Measurements from ENCODE around the gene MCRIP2. TPM values are rescaled to one million over a fixed set of nuclear protein-coding genes. Genes with fewer than 3 reads are reported as not detected.

MCRIP2 gene
- total RNA-seq, 2 experiments from 2014 or later = 17.3 to 20.2 TPM

DNA sequence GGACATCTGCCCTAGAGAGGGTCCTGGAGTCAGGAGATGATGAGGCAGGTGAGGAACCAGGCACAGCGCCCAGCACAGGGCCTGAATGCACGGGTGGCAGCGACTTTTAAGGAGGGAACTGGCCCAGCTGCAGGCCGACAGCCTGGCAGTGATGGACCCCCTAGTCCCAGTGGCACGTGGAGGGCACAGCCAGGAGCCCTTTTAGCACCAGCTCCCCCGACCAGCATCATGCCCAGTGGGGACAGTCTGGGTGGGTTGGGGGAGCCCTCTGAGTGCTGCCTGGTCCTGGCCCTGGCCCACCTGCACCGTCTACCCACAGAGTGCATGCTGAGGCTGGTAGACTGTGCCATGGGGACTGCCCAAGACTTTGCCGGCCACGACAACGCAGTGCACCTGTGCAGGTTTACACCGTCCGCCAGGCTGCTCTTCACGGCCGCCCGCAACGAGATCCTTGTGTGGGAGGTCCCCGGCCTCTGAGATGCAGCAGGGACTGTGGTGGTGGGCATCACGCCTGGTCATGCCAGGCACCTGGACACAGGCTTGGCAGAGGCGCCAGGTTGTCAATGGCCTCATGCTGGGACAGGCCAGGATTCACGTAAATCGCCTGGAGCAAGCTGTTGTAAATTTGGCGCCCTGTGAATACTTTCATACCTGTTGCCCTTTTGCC is 25.6 kb downstream of the MCRIP2 start:
- peaks cover 2% of the 10 kb centered on the region for H3K36me3 Mint-ChIP-seq (ENCODE audit: low read depth)
- H3K9me3 Mint-ChIP-seq = no peaks in the 10 kb centered on the region
- peak overlapping the region; percentile 89 for H3K27ac Mint-ChIP-seq
- H3K4me3 Mint-ChIP-seq = peak overlapping the region; percentile 80
- H3K27me3 Mint-ChIP-seq = no peaks in the 10 kb centered on the region
- no peak for DNase-seq
- peaks cover 6% of the 10 kb centered on the region for H3K4me1 Mint-ChIP-seq
- CTCF ChIA-PET = interaction anchor here (0.6 to 2.9 kb wide), 12 partner anchors 10 to 34 kb away, joined by 3 to 13 read pairs (median 4); partner anchors contain the start of genes STUB1, WDR24 and WDR90
- POLR2A ChIA-PET = interaction anchor here (0.6 kb wide), 1 partner anchor 13 kb away, joined by 3 read pairs; the partner anchor contains the start of gene STUB1

DNA sequence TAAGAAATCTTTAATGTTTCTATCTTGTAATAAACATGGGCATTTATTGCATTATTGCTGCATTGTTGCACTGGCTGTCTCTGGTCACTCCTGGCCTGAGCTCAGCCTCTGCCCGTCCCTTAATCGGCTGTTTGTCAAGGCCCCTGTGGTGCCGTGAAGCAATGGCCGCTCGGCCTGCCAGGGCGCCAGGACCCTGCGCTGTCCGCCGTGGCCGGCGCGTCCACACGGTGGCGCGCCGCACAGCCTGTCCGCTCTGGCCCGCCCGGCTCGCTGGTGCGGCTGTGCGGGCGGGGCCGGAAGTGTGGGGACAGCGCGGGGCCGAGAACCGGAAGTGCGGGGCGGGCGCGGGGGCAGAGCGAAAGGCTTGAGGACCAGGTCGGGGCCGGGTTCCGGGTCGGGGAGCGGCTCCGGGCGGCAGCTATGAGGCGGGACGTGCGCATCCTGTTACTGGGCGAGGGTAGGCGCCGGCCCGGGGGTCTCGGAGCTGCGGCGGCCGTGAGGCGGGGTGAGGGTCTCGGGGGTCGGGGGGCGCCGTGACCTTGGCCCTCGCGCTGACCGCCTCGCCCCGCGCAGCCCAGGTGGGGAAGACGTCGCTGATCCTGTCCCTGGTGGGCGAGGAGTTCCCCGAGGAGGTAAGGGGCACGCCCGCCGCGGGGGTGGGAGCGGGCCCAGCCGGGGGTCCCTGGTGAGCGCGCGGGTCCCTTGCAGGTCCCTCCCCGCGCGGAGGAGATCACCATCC is 26.3 kb downstream of the MCRIP2 start, which contains the start of gene RHOT2:
RHOT2 (plus strand) TSS at position 353 of the 739 bp plus-strand sequence; CDS start at position 421, 68 bp downstream.
- H3K36me3 Mint-ChIP-seq (ENCODE audit: low read depth) = peaks cover 4% of the 10 kb centered on the region
- CTCF ChIA-PET = interaction anchor here (0.6 to 2.9 kb wide), 13 partner anchors 9 to 35 kb away, joined by 3 to 13 read pairs (median 4); partner anchors contain the start of genes STUB1, WDR24 and WDR90
- no peaks in the 10 kb centered on the region for H3K27me3 Mint-ChIP-seq
- H3K27ac Mint-ChIP-seq = peak within 1 kb of the TSS; percentile 89
- POLR2A ChIA-PET = interaction anchor here (0.6 kb wide), 1 partner anchor 12 kb away, joined by 3 read pairs; the partner anchor contains the start of gene STUB1
- H3K4me3 Mint-ChIP-seq = peak within 1 kb of the TSS; percentile 80
- peak; percentile 93 for DNase-seq
- H3K9me3 Mint-ChIP-seq = no peaks in the 10 kb centered on the region
- peaks cover 6% of the 10 kb centered on the region for H3K4me1 Mint-ChIP-seq

DNA sequence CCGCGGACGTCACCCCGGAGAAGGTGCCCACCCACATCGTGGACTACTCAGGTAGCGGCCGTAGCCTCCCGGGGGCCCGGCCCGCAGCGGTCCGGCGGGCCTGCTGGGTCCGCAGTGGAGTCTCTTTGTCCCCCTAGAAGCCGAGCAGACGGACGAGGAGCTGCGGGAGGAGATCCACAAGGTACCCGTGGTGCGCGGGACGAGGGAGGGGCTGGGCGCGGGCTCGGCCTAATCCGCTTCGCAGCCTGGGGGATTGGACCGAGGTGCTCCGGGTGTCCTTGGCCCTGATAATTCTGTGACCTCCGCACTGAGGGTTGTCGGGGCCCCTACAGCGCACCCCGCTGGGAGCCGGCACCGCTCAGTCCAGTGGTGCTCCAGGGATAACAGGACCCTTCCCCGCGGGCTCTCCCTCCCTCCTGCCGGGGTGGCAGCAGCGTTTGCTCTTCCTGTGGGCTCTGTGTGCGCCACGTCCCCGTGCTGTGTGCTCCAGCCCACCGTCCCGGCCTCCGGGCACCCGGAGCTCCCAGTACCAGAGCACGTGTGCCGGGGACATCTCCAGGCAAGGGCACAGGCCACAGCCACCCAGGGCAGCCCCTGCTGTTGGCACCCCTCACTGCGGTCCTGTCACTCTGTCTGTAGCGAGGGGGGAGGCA is 27.0 kb downstream of the MCRIP2 start:
- CTCF ChIA-PET = interaction anchor here (0.6 to 2.9 kb wide), 10 partner anchors 8 to 21 kb away, joined by 3 to 13 read pairs (median 5); partner anchors contain the start of genes STUB1 and WDR90
- no peak for DNase-seq
- Mint-ChIP-seq H3K36me3 (ENCODE audit: low read depth) (peaks cover 6% of the 10 kb centered on the region), H3K27me3 (no peaks in the 10 kb centered on the region), H3K4me3 (peak overlapping the region; percentile 75), H3K27ac (peak overlapping the region; percentile 68), H3K4me1 (peaks cover 6% of the 10 kb centered on the region), H3K9me3 (no peaks in the 10 kb centered on the region)
- POLR2A ChIA-PET = interaction anchor here (0.6 kb wide), 1 partner anchor 19 kb away, joined by 3 read pairs; no protein-coding TSS in a partner anchor

DNA sequence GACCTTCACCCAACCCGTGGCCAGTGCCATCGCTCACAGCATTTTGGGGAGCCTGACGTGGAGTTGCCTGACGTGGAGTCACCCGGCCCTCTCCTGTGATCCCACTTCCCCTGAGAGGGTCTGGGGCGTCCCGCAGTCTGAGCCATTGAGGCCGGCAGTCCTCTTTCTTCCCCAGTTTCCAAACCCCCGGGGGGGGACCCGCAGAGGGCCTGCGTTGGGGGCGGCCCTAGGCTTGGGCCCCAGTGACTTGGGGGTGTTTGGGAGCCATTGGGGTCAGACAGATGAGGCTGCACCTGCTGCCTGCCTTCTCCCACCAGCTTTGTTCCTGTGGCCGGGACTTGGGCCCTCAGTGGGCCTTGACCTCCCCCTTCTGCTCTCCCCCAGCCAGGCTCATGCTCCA is 28.0 kb downstream of the MCRIP2 start:
- no peaks in the 10 kb centered on the region for H3K9me3 Mint-ChIP-seq
- H3K4me3 Mint-ChIP-seq = peak overlapping the region; percentile 75
- no peak overlapping the region for H3K27ac Mint-ChIP-seq
- no peak for DNase-seq
- peaks cover 6% of the 10 kb centered on the region for H3K4me1 Mint-ChIP-seq
- ChIA-PET CTCF (interaction anchor here (2.3 kb wide), 1 partner anchor 10 kb away, joined by 9 read pairs; the partner anchor contains the start of gene STUB1), POLR2A (no interaction called here)
- peaks cover 6% of the 10 kb centered on the region for H3K36me3 Mint-ChIP-seq (ENCODE audit: low read depth)
- no peaks in the 10 kb centered on the region for H3K27me3 Mint-ChIP-seq

DNA sequence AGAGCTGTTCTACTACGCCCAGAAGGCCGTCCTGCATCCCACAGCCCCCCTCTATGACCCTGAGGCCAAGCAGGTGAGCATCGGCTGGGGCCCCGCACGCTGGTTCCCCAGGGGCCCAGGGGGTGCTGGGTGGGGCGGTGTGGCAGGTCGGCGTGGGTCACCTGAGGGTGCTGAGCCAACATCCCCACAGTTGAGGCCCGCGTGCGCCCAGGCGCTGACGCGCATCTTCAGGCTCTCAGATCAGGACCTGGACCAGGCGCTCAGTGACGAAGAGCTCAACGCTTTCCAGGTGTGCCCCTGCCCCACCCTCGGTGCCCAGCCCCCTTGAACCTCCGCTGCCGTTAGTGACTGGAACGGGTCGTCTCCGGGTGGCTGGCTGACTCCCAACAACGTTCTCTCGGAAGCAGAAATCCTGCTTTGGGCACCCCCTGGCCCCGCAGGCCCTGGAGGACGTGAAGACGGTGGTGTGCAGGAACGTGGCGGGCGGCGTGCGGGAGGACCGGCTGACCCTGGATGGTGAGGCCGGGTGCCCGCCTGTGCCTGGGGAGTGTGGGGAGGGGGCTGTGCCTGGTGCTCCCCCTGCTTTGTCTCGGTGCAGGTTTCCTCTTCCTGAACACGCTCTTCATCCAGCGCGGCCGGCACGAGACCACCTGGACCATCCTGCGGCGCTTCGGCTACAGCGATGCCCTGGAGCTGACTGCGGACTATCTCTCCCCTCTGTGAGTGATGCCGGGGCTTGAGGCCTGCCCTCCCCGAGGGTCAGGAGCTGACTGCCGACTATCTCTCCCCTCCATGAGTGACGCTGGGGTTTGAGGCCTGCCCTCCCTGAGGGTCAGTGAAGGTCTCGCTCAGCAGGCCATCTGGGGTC is 29.1 kb downstream of the MCRIP2 start:
- H3K4me1 Mint-ChIP-seq = peaks cover 8% of the 10 kb centered on the region
- H3K27me3 Mint-ChIP-seq = peaks cover 3% of the 10 kb centered on the region
- no peak overlapping the region for H3K4me3 Mint-ChIP-seq
- ChIA-PET CTCF (interaction anchor here (0.7 to 2.3 kb wide), 2 partner anchors 9 to 23 kb away, joined by 3 to 9 read pairs; partner anchors contain the start of gene STUB1), POLR2A (no interaction called here)
- H3K36me3 Mint-ChIP-seq (ENCODE audit: low read depth) = peaks cover 6% of the 10 kb centered on the region
- no peak overlapping the region for H3K27ac Mint-ChIP-seq
- no peaks in the 10 kb centered on the region for H3K9me3 Mint-ChIP-seq
- DNase-seq = no peak

DNA sequence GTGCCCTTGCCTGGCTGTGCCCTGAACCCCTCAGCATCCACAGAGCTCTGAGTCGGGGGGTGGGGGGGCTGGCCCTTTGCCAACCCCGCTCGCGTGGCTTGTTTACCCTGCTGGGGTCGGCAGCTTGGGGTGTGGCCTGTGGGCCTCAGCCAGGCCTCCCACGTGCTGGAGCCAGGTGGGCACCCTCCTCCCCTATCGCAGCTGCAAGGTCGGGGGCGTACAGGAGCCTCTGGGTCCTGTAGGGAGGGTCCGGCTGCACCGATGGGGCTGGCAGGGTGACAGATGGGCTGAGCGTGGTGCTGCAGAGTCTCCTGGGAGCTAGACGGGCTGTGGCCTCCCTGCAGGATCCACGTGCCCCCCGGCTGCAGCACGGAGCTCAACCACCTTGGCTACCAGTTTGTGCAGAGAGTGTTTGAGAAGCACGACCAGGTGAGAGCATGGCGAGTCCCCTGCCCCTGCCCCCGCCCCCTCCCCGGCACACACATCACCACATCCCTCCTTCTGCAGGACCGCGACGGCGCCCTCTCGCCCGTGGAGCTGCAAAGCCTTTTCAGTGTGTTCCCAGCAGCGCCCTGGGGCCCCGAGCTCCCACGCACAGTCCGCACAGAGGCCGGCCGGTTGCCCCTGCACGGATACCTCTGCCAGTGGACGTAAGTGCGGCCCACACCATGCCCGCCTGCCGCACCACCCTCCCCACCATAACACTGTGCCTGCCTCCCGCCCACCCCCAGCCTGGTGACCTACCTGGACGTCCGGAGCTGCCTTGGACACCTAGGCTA is 29.9 kb downstream of the MCRIP2 start:
- Mint-ChIP-seq H3K27me3 (peaks cover 3% of the 10 kb centered on the region), H3K4me3 (no peak overlapping the region)
- POLR2A ChIA-PET = no interaction called here

DNA sequence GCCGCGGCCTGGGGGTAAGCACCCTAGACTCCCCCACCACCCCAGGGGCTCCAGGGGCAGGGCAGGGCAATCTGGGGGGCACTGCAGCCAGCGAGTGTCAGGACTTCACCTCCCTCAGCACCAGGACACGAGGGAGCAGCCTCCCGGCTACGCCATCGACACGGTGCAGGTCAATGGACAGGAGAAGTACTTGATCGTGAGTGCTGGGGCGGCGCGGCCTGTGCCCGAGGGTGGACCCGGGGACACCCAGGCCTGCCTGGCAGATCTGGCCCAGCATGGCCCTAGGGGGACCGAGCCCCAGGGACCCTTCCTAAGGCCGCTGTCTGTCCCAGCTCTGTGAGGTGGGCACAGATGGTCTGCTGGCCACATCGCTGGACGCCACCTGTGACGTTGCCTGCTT is 30.7 kb downstream of the MCRIP2 start:
- Mint-ChIP-seq H3K9me3 (no peaks in the 10 kb centered on the region), H3K36me3 (ENCODE audit: low read depth) (peaks cover 6% of the 10 kb centered on the region), H3K4me1 (peaks cover 10% of the 10 kb centered on the region), H3K27ac (no peak overlapping the region), H3K27me3 (peaks cover 3% of the 10 kb centered on the region), H3K4me3 (no peak overlapping the region)
- no peak for DNase-seq
- POLR2A ChIA-PET = no interaction called here
- CTCF ChIA-PET = interaction anchor here (1.4 kb wide), 1 partner anchor 12 kb away, joined by 4 read pairs; the partner anchor contains the start of gene JMJD8

More for the DNA sequence above, 29.9 kb downstream of the MCRIP2 start:
- Mint-ChIP-seq H3K9me3 (no peaks in the 10 kb centered on the region), H3K4me1 (peaks cover 8% of the 10 kb centered on the region), H3K36me3 (ENCODE audit: low read depth) (peaks cover 6% of the 10 kb centered on the region), H3K27ac (no peak overlapping the region)
- CTCF ChIA-PET = interaction anchor here (0.7 kb wide), 1 partner anchor 24 kb away, joined by 3 read pairs; no protein-coding TSS in a partner anchor
- DNase-seq = no peak

DNA sequence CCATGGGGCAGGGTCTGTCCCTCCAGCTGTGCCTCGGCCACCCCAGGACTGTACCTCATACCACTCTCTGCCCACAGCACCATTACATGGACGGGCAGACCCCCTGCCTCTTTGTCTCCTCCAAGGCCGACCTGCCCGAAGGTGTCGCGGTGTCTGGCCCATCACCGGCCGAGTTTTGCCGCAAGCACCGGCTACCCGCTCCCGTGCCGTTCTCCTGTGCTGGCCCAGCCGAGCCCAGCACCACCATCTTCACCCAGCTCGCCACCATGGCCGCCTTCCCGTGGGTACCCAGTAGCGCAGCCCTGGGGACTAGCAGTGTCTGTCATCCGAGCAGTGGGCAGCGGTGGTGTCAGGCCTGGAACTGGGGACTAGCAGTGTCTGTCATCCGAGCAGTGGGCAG is 31.2 kb downstream of the MCRIP2 start:
- Mint-ChIP-seq H3K27me3 (peaks cover 3% of the 10 kb centered on the region), H3K36me3 (ENCODE audit: low read depth) (peaks cover 6% of the 10 kb centered on the region), H3K27ac (no peak overlapping the region), H3K4me1 (peaks cover 6% of the 10 kb centered on the region), H3K4me3 (no peak overlapping the region), H3K9me3 (no peaks in the 10 kb centered on the region)
- ChIA-PET POLR2A (no interaction called here), CTCF (interaction anchor here (1.4 kb wide), 1 partner anchor 12 kb away, joined by 4 read pairs; the partner anchor contains the start of gene JMJD8)
- no peak for DNase-seq

DNA sequence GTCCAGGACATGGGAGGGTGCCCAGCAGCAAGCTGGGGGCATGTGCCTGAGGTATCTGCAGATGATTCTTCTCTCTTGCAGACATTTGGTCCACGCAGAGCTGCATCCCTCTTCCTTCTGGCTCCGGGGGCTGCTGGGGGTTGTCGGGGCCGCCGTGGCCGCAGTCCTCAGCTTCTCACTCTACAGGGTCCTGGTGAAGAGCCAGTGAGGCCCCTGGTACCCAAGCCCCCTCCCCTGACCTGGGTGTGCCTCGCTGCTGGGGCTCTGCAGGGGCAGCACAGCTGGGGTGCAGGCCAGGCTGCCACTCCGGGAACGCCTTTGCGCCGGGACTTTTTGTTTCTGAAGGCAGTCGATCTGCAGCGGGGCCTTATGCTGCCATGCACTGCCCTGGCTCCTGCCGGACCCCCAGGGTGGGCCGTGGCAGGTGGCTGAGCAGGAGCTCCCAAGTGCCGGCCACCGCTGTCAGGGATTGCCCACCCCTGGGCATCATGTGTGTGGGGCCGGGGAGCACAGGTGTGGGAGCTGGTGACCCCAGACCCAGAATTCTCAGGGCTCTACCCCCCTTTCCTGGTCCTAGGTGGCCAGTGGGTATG is 31.9 kb downstream of the MCRIP2 start:
- H3K4me1 Mint-ChIP-seq = peaks cover 6% of the 10 kb centered on the region
- DNase-seq = no peak
- H3K27me3 Mint-ChIP-seq = peaks cover 3% of the 10 kb centered on the region
- POLR2A ChIA-PET = no interaction called here
- H3K4me3 Mint-ChIP-seq = no peak overlapping the region
- H3K27ac Mint-ChIP-seq = no peak overlapping the region
- peaks cover 6% of the 10 kb centered on the region for H3K36me3 Mint-ChIP-seq (ENCODE audit: low read depth)
- CTCF ChIA-PET = interaction anchor here (1.4 kb wide), 1 partner anchor 11 kb away, joined by 4 read pairs; the partner anchor contains the start of gene JMJD8
- H3K9me3 Mint-ChIP-seq = no peaks in the 10 kb centered on the region

DNA sequence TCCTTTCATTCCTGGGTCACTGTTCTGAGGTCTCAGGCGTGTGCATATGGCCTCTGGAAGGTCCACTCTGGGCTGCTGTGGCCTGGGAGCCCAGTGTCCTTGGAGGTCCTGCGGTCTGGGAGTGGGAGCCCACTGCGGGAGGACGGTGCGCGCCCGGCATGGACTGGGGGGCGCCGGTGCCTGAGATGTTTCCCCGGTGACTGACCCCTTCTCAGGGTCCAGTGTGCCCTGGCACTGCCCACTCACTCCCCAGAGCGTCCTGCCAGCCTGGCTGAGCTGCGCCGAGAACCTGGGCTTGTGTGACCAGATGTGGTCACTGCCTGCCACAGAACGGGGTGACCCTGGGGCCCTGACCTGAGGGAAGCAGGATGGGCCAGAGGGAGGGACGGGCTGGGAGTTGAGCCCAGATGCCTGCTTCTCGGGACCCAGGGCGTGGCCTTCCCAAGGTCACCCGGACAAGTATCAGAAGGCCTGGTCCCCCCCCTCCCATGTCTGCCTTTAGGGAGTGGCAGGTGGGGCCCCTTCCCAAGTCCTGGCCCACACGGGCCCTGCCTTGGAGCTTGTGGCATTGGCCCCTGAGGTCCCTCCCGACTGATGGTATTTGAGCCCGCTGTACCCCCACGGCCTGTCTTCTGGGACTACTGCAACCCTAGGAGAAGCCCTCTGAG is 32.7 kb downstream of the MCRIP2 start:
- ChIA-PET POLR2A (no interaction called here), CTCF (interaction anchor here (1.4 kb wide), 1 partner anchor 16 kb away, joined by 4 read pairs; the partner anchor contains the start of gene WDR24)
- Mint-ChIP-seq H3K36me3 (ENCODE audit: low read depth) (peaks cover 6% of the 10 kb centered on the region), H3K4me1 (peaks cover 10% of the 10 kb centered on the region), H3K27me3 (peaks cover 3% of the 10 kb centered on the region), H3K4me3 (no peak overlapping the region), H3K9me3 (no peaks in the 10 kb centered on the region), H3K27ac (no peak overlapping the region)
- DNase-seq = no peak

Measured in activated CD4-positive, alpha-beta T cell treated with anti-CD3 and anti-CD28 coated beads, Interleukin-2, amount 10 ng/mL, durations not matched to agents 7 days and 5 days (primary cell).